GM12878 (cell line): ENCODE results near the gene RPL29. TPM values are rescaled to one million over a fixed set of nuclear protein-coding genes. Genes with fewer than 3 reads are reported as not detected.
A peak's percentile ranks its signal among the peaks of the same experiment; 100 is the strongest.

Source experiments
- ATAC-seq: fragments of 200-7000 bp; cut with Tn5 transposase; 3 replicates; pipeline ENCODE4 v1.9.1; 2020; ENCODE audit warnings: mild to moderate bottlenecking, moderate library complexity
- BruUV-seq: library from RNA; stranded (reverse); fragments of 400-500 nt; replicated peaks from 2 replicates; lab custom pipeline; 2021; lab: Mats Ljungman, UMichigan
- CTCF ChIA-PET: fragments of 300-600 bp; sonication (Branson Sonifier 250); formaldehyde crosslinking; extraction: SDS; loops from one replicate; lab custom pipeline; 2021; ENCODE audit warnings: inconsistent platforms; lab: Yijun Ruan, JAX
- POLR2A ChIA-PET: fragments of 350-600 bp; formaldehyde crosslinking; extraction: SDS; loops from one replicate; lab custom pipeline; 2021; ENCODE audit warnings: inconsistent platforms; lab: Charles Lee
- RAD21 ChIA-PET: fragments of 300-600 bp; sonication (Branson Sonifier 250); formaldehyde crosslinking; loops from one replicate; lab custom pipeline; 2023; ENCODE audit warnings: antibody characterized with exemption; ENCODE audit not compliant: unreplicated experiment; lab: Charles Lee
- SMC1A ChIA-PET: fragments of 300-600 bp; sonication (Branson Sonifier 250); formaldehyde crosslinking; loops from one replicate; lab custom pipeline; 2023; ENCODE audit not compliant: unreplicated experiment, uncharacterized antibody; lab: Charles Lee
- DNase-seq: peaks from one replicate; pipeline ENCODE4 v3.0.0-alpha.2; 2011; ENCODE audit warnings: low read depth, low spot score
- FAIRE-seq: peaks from 3 replicates; lab custom pipeline; 2011; peaks lifted over from hg19 to GRCh38; lab: Jason Lieb, UNC
- H2AFZ ChIP-seq: 2 replicates; pipeline ENCODE4 v1.6.0; 2011; ENCODE audit warnings: low read depth, low read length, control low read depth; ENCODE audit not compliant: control insufficient read depth
- H3K27ac ChIP-seq: 2 replicates; pipeline ENCODE4 v1.5.1; 2011; ENCODE audit warnings: control low read depth; ENCODE audit not compliant: control insufficient read depth, insufficient read depth
- H3K27me3 ChIP-seq, 2 experiments: replicated peaks in 1 of 2; 2 replicates each; pipeline versions ENCODE4 v1.6.0 to v1.6.1; 2011; ENCODE audit warnings: low read length in 1 of 2; ENCODE audit not compliant: control insufficient read depth in 2 of 2, insufficient read depth in 2 of 2
- H3K36me3 ChIP-seq, 2 experiments: 2 replicates each; pipeline ENCODE4 v1.5.1; 2011; ENCODE audit warnings: low read length in 1 of 2; ENCODE audit not compliant: control insufficient read depth in 2 of 2, insufficient read depth in 2 of 2
- H3K4me1 ChIP-seq: 2 replicates; pipeline ENCODE4 v1.6.1; 2011; ENCODE audit warnings: mild to moderate bottlenecking, low read length, moderate library complexity, mixed read lengths; ENCODE audit not compliant: control insufficient read depth, insufficient read depth
- H3K4me2 ChIP-seq: 2 replicates; pipeline ENCODE4 v1.6.0; 2011; ENCODE audit warnings: control low read depth; ENCODE audit not compliant: control insufficient read depth, insufficient read depth
- H3K4me3 ChIP-seq: fragments of 200-600 bp; sonication (generic); 2 replicates; pipeline ENCODE4 v1.5.1; 2016
- H3K79me2 ChIP-seq: 2 replicates; pipeline ENCODE4 v1.6.0; 2011; ENCODE audit warnings: low read length; ENCODE audit not compliant: control insufficient read depth, insufficient read depth
- H3K9ac ChIP-seq: 2 replicates; pipeline ENCODE4 v1.8.0; 2011; ENCODE audit warnings: low read length, control low read depth, mixed read lengths; ENCODE audit not compliant: control insufficient read depth, insufficient read depth
- H3K9me3 ChIP-seq: replicated peaks from 3 replicates; pipeline ENCODE4 v1.5.1; 2011; ENCODE audit warnings: mild to moderate bottlenecking, low read length; ENCODE audit not compliant: control insufficient read depth, insufficient read depth
- H4K20me1 ChIP-seq: 2 replicates; pipeline ENCODE4 v1.6.0; 2011; ENCODE audit not compliant: control insufficient read depth, insufficient read depth
- NFIC ChIP-seq: IDR thresholded peaks from 2 replicates; pipeline ENCODE4 v1.6.1; 2012; ENCODE audit warnings: low read depth, mild to moderate bottlenecking, inconsistent platforms, low read length, moderate library complexity
- NFXL1 ChIP-seq: fragments of 450-650 bp; IDR thresholded peaks from 2 replicates; pipeline ENCODE4 v1.6.1; 2017; ENCODE audit warnings: antibody characterized with exemption, mild to moderate bottlenecking, borderline replicate concordance
- POLR2A ChIP-seq: IDR thresholded peaks from 2 replicates; pipeline ENCODE4 v1.6.1; 2011; ENCODE audit warnings: low read depth, mild to moderate bottlenecking, low read length
- RFX5 ChIP-seq: IDR thresholded peaks from 2 replicates; pipeline ENCODE4 v1.6.1; 2011; ENCODE audit warnings: low read depth, low read length, improper control_type of control experiment
- TAF1 ChIP-seq: IDR thresholded peaks from 2 replicates; pipeline ENCODE4 v1.6.1; 2011; ENCODE audit warnings: mild to moderate bottlenecking, low read depth, low read length, borderline replicate concordance
- YBX1 ChIP-seq: fragments of 450-650 bp; IDR thresholded peaks from 2 replicates; pipeline ENCODE4 v1.6.1; 2016; ENCODE audit warnings: antibody characterized with exemption
- ZSCAN29 ChIP-seq: fragments of 450-650 bp; IDR thresholded peaks from 2 replicates; pipeline ENCODE4 v1.6.1; 2017; ENCODE audit warnings: mild to moderate bottlenecking, moderate library complexity
- WGBS: methylation state at CpG from one replicate; pipeline ENCODE4 v1.1.6; 2016; ENCODE audit warnings: low lambda C conversion rate; ENCODE audit not compliant: insufficient replicate concordance, insufficient coverage; ENCODE audit errors: missing lambda C conversion rate; 5-methylcytosine and 5-hydroxymethylcytosine counted together
- in situ Hi-C: fragments of 300-500 bp; cut with MboI; formaldehyde crosslinking; loops from 9 replicates; pipeline ENCODE4 v1.14.3; 2018; ENCODE audit warnings: mixed read lengths
- intact Hi-C: fragments of 100-400 bp; cut with micrococcal nuclease; formaldehyde crosslinking; loops from one replicate; pipeline ENCODE4 v1.14.2; 2022; ENCODE audit not compliant: unreplicated experiment
- polyA plus RNA-seq, 11 experiments: library from polyadenylated mRNA; depleted of rRNA in 4 of 11; unstranded in 6 of 11; stranded (reverse) in 5 of 11; fragments of >200 nt; fragmentation: Nextera tagmentation in 4 of 11; fragmentation: Illumina TruSeq in 1 of 11; extraction: Ambion mirVana in 4 of 11; extraction: Trizol in 1 of 11; gene quantifications; 1 replicate in 1 of 11; 2 replicates in 10 of 11; pipeline versions ENCODE4 v1.2.1 to v1.2.3, GENCODE V29; 2011 to 2016; ENCODE audit warnings: inconsistent platforms in 2 of 11, missing spikeins in 2 of 11, low read depth in 1 of 11
- total RNA-seq, 4 experiments: library from RNA; depleted of rRNA in 3 of 4; stranded (reverse); fragments of >200 nt in 3 of 4; fragmentation: Illumina TruSeq in 1 of 4; extraction: Trizol in 1 of 4; gene quantifications; 2 replicates each; pipeline versions ENCODE4 v1.2.1 to v1.2.3, GENCODE V29; 2013 to 2021

The RPL29 gene
- total and polyA plus RNA-seq, 10 of the 15 experiments (the other 5 are each of a cell fraction or from before 2014, with no cell fraction given), result 1,053 to 2,477 (median 1,657) TPM

- FAIRE-seq, result no peak
- intact Hi-C loops, result no loop called here
- H3K27me3 ChIP-seq, result no peaks in the 10 kb centered on the region
- POLR2A ChIA-PET, result no interaction called here
- RAD21 ChIA-PET, result no interaction called here
- H3K36me3 ChIP-seq, result peaks cover 5 to 7% of the 10 kb centered on the region in 2 experiments; a peak in 3 of 4 replicates
- no peak overlapping the region for H2AFZ ChIP-seq
- TF ChIP-seq POLR2A (0 out of 2 replicates have a peak, but pooled peaks have one; percentile 27), YBX1 (no peak), NFXL1 (no peak)
- H3K27ac ChIP-seq, result no peak overlapping the region
- no peak overlapping the region for H3K4me3 ChIP-seq
- H3K4me1 ChIP-seq, result peaks cover 3% of the 10 kb centered on the region
- BruUV-seq, result no TSS peak
- no peak overlapping the region for H3K4me2 ChIP-seq
- no peaks in the 10 kb centered on the region for H3K9me3 ChIP-seq
- DNase-seq, result no peak
- WGBS, result 63% methylated on average over 15 of the region's 15 CpGs
- CTCF ChIA-PET, result no interaction called here
- H3K79me2 ChIP-seq, result peaks cover 12% of the 10 kb centered on the region
- in situ Hi-C loops, result no loop called here
- ATAC-seq, result no peak
- 0 out of 2 replicates have a peak, but pooled peaks cover 6% of the 10 kb centered on the region for H4K20me1 ChIP-seq
- SMC1A ChIA-PET, result no interaction called here
- H3K9ac ChIP-seq, result no peak overlapping the region
Measured at GRCh38 chr3:51988286-51989146, 7.2 kb downstream of the RPL29 start.

- H3K79me2 ChIP-seq, result peaks cover 5% of the 10 kb centered on the region
- H3K36me3 ChIP-seq, result peaks cover under 1 to 4% of the 10 kb centered on the region in 2 experiments; a peak in 3 of 4 replicates
- no TSS peak for BruUV-seq
- peaks cover 5% of the 10 kb centered on the region for H3K4me1 ChIP-seq
- FAIRE-seq (no peak), ATAC-seq (no peak), DNase-seq (no peak)
- H3K4me3 ChIP-seq, result no peak overlapping the region
- H3K27me3 ChIP-seq, result no peaks in the 10 kb centered on the region
- no peak overlapping the region for H3K9ac ChIP-seq
- H3K4me2 ChIP-seq, result no peak overlapping the region
- in situ Hi-C loops, result no loop called here
- RAD21 ChIA-PET, result no interaction called here
- POLR2A ChIA-PET, result no interaction called here
- intact Hi-C loops, result no loop called here
- TF ChIP-seq TAF1 (no peak), ZSCAN29 (no peak), RFX5 (no peak), NFIC (no peak)
- no peaks in the 10 kb centered on the region for H3K9me3 ChIP-seq
- 88% methylated on average over 7 of the region's 7 CpGs for WGBS
- CTCF ChIA-PET, result no interaction called here
- SMC1A ChIA-PET, result no interaction called here
- H3K27ac ChIP-seq, result no peak overlapping the region
- no peak overlapping the region for H2AFZ ChIP-seq
- 0 out of 2 replicates have a peak, but pooled peaks cover 3% of the 10 kb centered on the region for H4K20me1 ChIP-seq
Measured at GRCh38 chr3:51987568-51987967, 8.1 kb downstream of the RPL29 start.
